ENCODE measurements around the gene ZDHHC14. TPM values are rescaled to one million over a fixed set of nuclear protein-coding genes. Genes with fewer than 3 reads are reported as not detected.

Gene ZDHHC14
- total RNA-seq, 3 donors from 2014 or later, result 4.8 to 9.8 (median 8.5) TPM

DNA sequence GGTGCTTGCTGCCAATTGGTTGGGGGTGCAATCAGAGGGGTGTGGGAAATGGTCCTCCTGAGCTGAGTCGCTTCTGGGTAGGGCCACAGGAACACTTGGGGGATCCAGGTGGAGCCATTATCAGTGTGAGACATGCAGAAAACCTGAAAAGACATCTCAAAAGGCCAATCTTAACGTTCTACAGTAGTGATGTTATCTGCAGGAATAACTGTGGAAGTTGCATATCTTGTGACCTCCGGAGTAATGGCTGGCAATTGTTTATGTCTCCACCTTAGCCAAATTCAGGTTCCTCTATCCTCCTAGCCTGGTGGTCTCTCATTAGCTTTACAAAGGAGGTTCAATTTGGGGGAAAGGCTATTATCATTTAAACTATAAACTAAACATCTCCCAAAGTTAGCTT is 327.2 kb downstream of the ZDHHC14 start:
- Histone ChIP-seq H3K4me1 (no peaks in the 10 kb centered on the region), H3K4me3 (no peak overlapping the region), H3K36me3 (no peaks in the 10 kb centered on the region), H3K27me3 (no peaks in the 10 kb centered on the region), H3K27ac (no peak overlapping the region), H3K9me3 (no peaks in the 10 kb centered on the region)
- TF ChIP-seq POLR2AphosphoS5 (IDR thresholded peaks at IDR 0.05), result no peak
- no peak for TF ChIP-seq CTCF (IDR thresholded peaks at IDR 0.05)
- DNase-seq (ENCODE audit: low spot score in 2 of 2), result no peak
- intact Hi-C loops (cut with DNase I; ENCODE audit: low total_unique reads), result no loop called here

- Histone ChIP-seq H3K4me3 (no peak overlapping the region), H3K27ac (no peak overlapping the region), H3K4me1 (no peaks in the 10 kb centered on the region), H3K27me3 (no peaks in the 10 kb centered on the region), H3K36me3 (no peaks in the 10 kb centered on the region), H3K9me3 (no peaks in the 10 kb centered on the region)
- DNase-seq (ENCODE audit: low spot score in 2 of 2), result no peak
- TF ChIP-seq CTCF (IDR thresholded peaks at IDR 0.05), result no peak
- TF ChIP-seq POLR2AphosphoS5 (IDR thresholded peaks at IDR 0.05), result no peak
- TF ChIP-seq POLR2A (IDR thresholded peaks at IDR 0.05), result no peak
- intact Hi-C loops (cut with DNase I; ENCODE audit: low total_unique reads), result no loop called here
These were observed 327.9 kb downstream of the ZDHHC14 start for GRCh38 chr6:157708933-157709332.

- TF ChIP-seq POLR2A (IDR thresholded peaks at IDR 0.05), result no peak
- no peak for TF ChIP-seq CTCF (IDR thresholded peaks at IDR 0.05)
- no peak for TF ChIP-seq POLR2AphosphoS5 (IDR thresholded peaks at IDR 0.05)
- H3K4me1 ChIP-seq, result no peaks in the 10 kb centered on the region
- intact Hi-C loops (cut with DNase I; ENCODE audit: low total_unique reads), result no loop called here
- no peak overlapping the region for H3K27ac ChIP-seq
- DNase-seq (ENCODE audit: low spot score in 2 of 2), result no peak
- no peak overlapping the region for H3K4me3 ChIP-seq
- no peaks in the 10 kb centered on the region for H3K27me3 ChIP-seq
- no peaks in the 10 kb centered on the region for H3K36me3 ChIP-seq
- H3K9me3 ChIP-seq, result no peaks in the 10 kb centered on the region
These were observed 328.6 kb downstream of the ZDHHC14 start for GRCh38 chr6:157709555-157709954.

DNA sequence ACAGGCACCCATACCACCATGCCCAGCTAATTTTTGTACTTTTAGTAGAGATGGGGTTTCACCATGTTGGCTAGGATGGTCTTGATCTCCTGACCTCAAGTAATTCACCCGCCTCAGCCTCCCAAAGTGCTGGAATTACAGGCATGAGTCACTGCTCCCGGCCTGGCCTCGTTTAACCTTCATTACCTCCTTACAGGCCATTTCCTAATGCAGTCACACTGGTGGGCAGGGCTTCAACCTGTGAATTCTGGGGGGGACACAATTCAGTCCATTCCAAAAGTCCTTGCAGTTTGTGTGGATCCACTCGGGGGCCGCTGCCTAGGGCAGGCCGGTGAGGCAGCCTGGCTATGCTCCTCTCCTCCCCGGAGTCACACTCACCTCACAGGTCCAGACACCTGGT is 329.6 kb downstream of the ZDHHC14 start:
- TF ChIP-seq POLR2AphosphoS5 (IDR thresholded peaks at IDR 0.05) (no peak), CTCF (IDR thresholded peaks at IDR 0.05) (no peak)
- H3K4me1 ChIP-seq, result no peaks in the 10 kb centered on the region
- H3K4me3 ChIP-seq, result no peak overlapping the region
- no peaks in the 10 kb centered on the region for H3K27me3 ChIP-seq
- no peaks in the 10 kb centered on the region for H3K9me3 ChIP-seq
- no peaks in the 10 kb centered on the region for H3K36me3 ChIP-seq
- intact Hi-C loops (cut with DNase I; ENCODE audit: low total_unique reads), result no loop called here
- DNase-seq (ENCODE audit: low spot score in 2 of 2), result no peak
- no peak overlapping the region for H3K27ac ChIP-seq

- no peak overlapping the region for H3K27ac ChIP-seq
- H3K27me3 ChIP-seq, result no peaks in the 10 kb centered on the region
- no peak overlapping the region for H3K4me3 ChIP-seq
- H3K4me1 ChIP-seq, result no peaks in the 10 kb centered on the region
- no peaks in the 10 kb centered on the region for H3K36me3 ChIP-seq
- no peaks in the 10 kb centered on the region for H3K9me3 ChIP-seq
- intact Hi-C loops (cut with DNase I; ENCODE audit: low total_unique reads), result no loop called here
- no peak for DNase-seq (ENCODE audit: low spot score in 2 of 2)
- TF ChIP-seq POLR2AphosphoS5 (IDR thresholded peaks at IDR 0.05) (no peak), POLR2A (IDR thresholded peaks at IDR 0.05) (no peak), CTCF (IDR thresholded peaks at IDR 0.05) (no peak)
These were observed 330.1 kb downstream of the ZDHHC14 start for GRCh38 chr6:157711060-157711459.
